ENCODE results near the gene AMPD3.

The AMPD3 gene

GRCh38 chr11:10528121-10528520 lies 73.1 kb downstream of the AMPD3 start:
- DNase-seq (ENCODE audit: low read depth, low spot score): no peak
- Histone ChIP-seq H3K36me3 (ENCODE audit: insufficient read depth, low read length) (peaks cover 87% of the 10 kb centered on the region), H3K4me3 (peak overlapping the region; percentile 55), H3K9ac (ENCODE audit: insufficient read length) (peak overlapping the region; percentile 46), H3K27ac (peak overlapping the region; percentile 91), H3K9me3 (ENCODE audit: low read depth, low read length) (no peaks in the 10 kb centered on the region)
- TF ChIP-seq EZH2 (IDR thresholded peaks at IDR 0.05): no peak
- TF ChIP-seq FOXP2 (optimal IDR thresholded peaks at IDR 0.05; ENCODE audit: control extremely low read depth, extremely low read length, insufficient read depth): no peak
- no peak for TF ChIP-seq POLR2AphosphoS5 (IDR thresholded peaks at IDR 0.05; ENCODE audit: borderline replicate concordance, low read depth, low read length)

- TF ChIP-seq POLR2AphosphoS5 (IDR thresholded peaks at IDR 0.05; ENCODE audit: borderline replicate concordance, low read depth, low read length): no peak
- no peak for TF ChIP-seq EZH2 (IDR thresholded peaks at IDR 0.05)
- no peak for TF ChIP-seq FOXP2 (optimal IDR thresholded peaks at IDR 0.05; ENCODE audit: control extremely low read depth, extremely low read length, insufficient read depth)
- Histone ChIP-seq H3K36me3 (ENCODE audit: insufficient read depth, low read length) (peaks cover 85% of the 10 kb centered on the region), H3K27ac (peak overlapping the region; percentile 91), H3K4me3 (no peak overlapping the region), H3K9ac (ENCODE audit: insufficient read length) (no peak overlapping the region), H3K9me3 (ENCODE audit: low read depth, low read length) (no peaks in the 10 kb centered on the region)
- DNase-seq (ENCODE audit: low read depth, low spot score): no peak
Measured at GRCh38 chr11:10529279-10529678, 74.2 kb downstream of the AMPD3 start.

- H3K9ac ChIP-seq (ENCODE audit: insufficient read length): no peak overlapping the region
- H3K27ac ChIP-seq: no peak overlapping the region
- no peak for DNase-seq (ENCODE audit: low read depth, low spot score)
- TF ChIP-seq FOXP2 (optimal IDR thresholded peaks at IDR 0.05; ENCODE audit: control extremely low read depth, extremely low read length, insufficient read depth): no peak
- TF ChIP-seq EZH2 (IDR thresholded peaks at IDR 0.05): no peak
- no peak for TF ChIP-seq POLR2AphosphoS5 (IDR thresholded peaks at IDR 0.05; ENCODE audit: borderline replicate concordance, low read depth, low read length)
- no peaks in the 10 kb centered on the region for H3K9me3 ChIP-seq (ENCODE audit: low read depth, low read length)
- H3K4me3 ChIP-seq: no peak overlapping the region
- H3K36me3 ChIP-seq (ENCODE audit: insufficient read depth, low read length): peaks cover 58% of the 10 kb centered on the region
Measured at GRCh38 chr11:10532526-10532925, 77.5 kb downstream of the AMPD3 start.

- H3K27ac ChIP-seq: no peak overlapping the region
- no peak for TF ChIP-seq POLR2AphosphoS5 (IDR thresholded peaks at IDR 0.05; ENCODE audit: borderline replicate concordance, low read depth, low read length)
Measured at GRCh38 chr11:10533323-10533722, 78.3 kb downstream of the AMPD3 start.

GRCh38 chr11:10534316-10534715 lies 79.3 kb downstream of the AMPD3 start:
- no peak overlapping the region for H3K27ac ChIP-seq
- DNase-seq (ENCODE audit: low read depth, low spot score): no peak
- TF ChIP-seq EZH2 (IDR thresholded peaks at IDR 0.05) (no peak), POLR2AphosphoS5 (IDR thresholded peaks at IDR 0.05; ENCODE audit: borderline replicate concordance, low read depth, low read length) (no peak), FOXP2 (optimal IDR thresholded peaks at IDR 0.05; ENCODE audit: control extremely low read depth, extremely low read length, insufficient read depth) (no peak)
- no peaks in the 10 kb centered on the region for H3K9me3 ChIP-seq (ENCODE audit: low read depth, low read length)
- no peak overlapping the region for H3K4me3 ChIP-seq
- peaks cover 47% of the 10 kb centered on the region for H3K36me3 ChIP-seq (ENCODE audit: insufficient read depth, low read length)
- H3K9ac ChIP-seq (ENCODE audit: insufficient read length): no peak overlapping the region

More at GRCh38 chr11:10533323-10533722, 78.3 kb downstream of the AMPD3 start:
- Histone ChIP-seq H3K36me3 (ENCODE audit: insufficient read depth, low read length) (peaks cover 55% of the 10 kb centered on the region), H3K4me3 (no peak overlapping the region), H3K9me3 (ENCODE audit: low read depth, low read length) (no peaks in the 10 kb centered on the region), H3K9ac (ENCODE audit: insufficient read length) (no peak overlapping the region)
- no peak for DNase-seq (ENCODE audit: low read depth, low spot score)

GRCh38 chr11:10537600-10537999 lies 82.5 kb downstream of the AMPD3 start:
- Histone ChIP-seq H3K36me3 (ENCODE audit: insufficient read depth, low read length) (peaks cover 18% of the 10 kb centered on the region), H3K27ac (peak overlapping the region; percentile 51; the same call in 1 of the 2 replicates), H3K4me3 (no peak overlapping the region), H3K9ac (ENCODE audit: insufficient read length) (no peak overlapping the region), H3K9me3 (ENCODE audit: low read depth, low read length) (no peaks in the 10 kb centered on the region)
- no peak for DNase-seq (ENCODE audit: low read depth, low spot score)
- no peak for TF ChIP-seq POLR2AphosphoS5 (IDR thresholded peaks at IDR 0.05; ENCODE audit: borderline replicate concordance, low read depth, low read length)
- TF ChIP-seq EZH2 (IDR thresholded peaks at IDR 0.05): no peak
- no peak for TF ChIP-seq FOXP2 (optimal IDR thresholded peaks at IDR 0.05; ENCODE audit: control extremely low read depth, extremely low read length, insufficient read depth)

GRCh38 chr11:10538924-10539323 lies 83.9 kb downstream of the AMPD3 start:
- Histone ChIP-seq H3K9me3 (ENCODE audit: low read depth, low read length) (no peaks in the 10 kb centered on the region), H3K27ac (peak overlapping the region; percentile 59), H3K9ac (ENCODE audit: insufficient read length) (peak overlapping the region; percentile 65), H3K36me3 (ENCODE audit: insufficient read depth, low read length) (peaks cover 7% of the 10 kb centered on the region), H3K4me3 (peak overlapping the region; percentile 78)
- no peak for TF ChIP-seq POLR2AphosphoS5 (IDR thresholded peaks at IDR 0.05; ENCODE audit: borderline replicate concordance, low read depth, low read length)
- no peak for TF ChIP-seq FOXP2 (optimal IDR thresholded peaks at IDR 0.05; ENCODE audit: control extremely low read depth, extremely low read length, insufficient read depth)
- no peak for TF ChIP-seq EZH2 (IDR thresholded peaks at IDR 0.05)
- DNase-seq (ENCODE audit: low read depth, low spot score): no peak

- H3K36me3 ChIP-seq (ENCODE audit: insufficient read depth, low read length): 0 out of 2 replicates have a peak, but pooled peaks cover 3% of the 10 kb centered on the region
- peak overlapping the region; percentile 78 for H3K4me3 ChIP-seq
- H3K27ac ChIP-seq: peak overlapping the region; percentile 59
- DNase-seq (ENCODE audit: low read depth, low spot score): no peak
- H3K9me3 ChIP-seq (ENCODE audit: low read depth, low read length): no peaks in the 10 kb centered on the region
- H3K9ac ChIP-seq (ENCODE audit: insufficient read length): peak overlapping the region; percentile 91
- no peak for TF ChIP-seq POLR2AphosphoS5 (IDR thresholded peaks at IDR 0.05; ENCODE audit: borderline replicate concordance, low read depth, low read length)
Measured at GRCh38 chr11:10539339-10539738, 84.3 kb downstream of the AMPD3 start.

- Histone ChIP-seq H3K9ac (ENCODE audit: insufficient read length) (peak overlapping the region; percentile 91), H3K9me3 (ENCODE audit: low read depth, low read length) (no peaks in the 10 kb centered on the region), H3K27ac (peak overlapping the region; percentile 65; the same call in 1 of the 2 replicates), H3K36me3 (ENCODE audit: insufficient read depth, low read length) (peaks cover 3% of the 10 kb centered on the region; the same call in 1 of the 2 replicates), H3K4me3 (peak overlapping the region; percentile 78)
- DNase-seq (ENCODE audit: low read depth, low spot score): no peak
- TF ChIP-seq POLR2AphosphoS5 (IDR thresholded peaks at IDR 0.05; ENCODE audit: borderline replicate concordance, low read depth, low read length) (no peak), FOXP2 (optimal IDR thresholded peaks at IDR 0.05; ENCODE audit: control extremely low read depth, extremely low read length, insufficient read depth) (no peak), EZH2 (IDR thresholded peaks at IDR 0.05) (no peak)
Measured at GRCh38 chr11:10540546-10540914, 85.5 kb downstream of the AMPD3 start.
